ENCODE measurements around the gene CCK.

CCK gene

GRCh38 chr3:42225486-42226363 lies 40.3 kb downstream of the CCK start:
- H3K9me3 ChIP-seq (ENCODE audit: control insufficient read depth in 2 of 2, low read length in 2 of 2): no peaks in the 10 kb centered on the region
- no peaks in the 10 kb centered on the region for H3K4me1 ChIP-seq (ENCODE audit: control insufficient read depth, insufficient read depth, low read length)
- no peak overlapping the region for H3K27ac ChIP-seq (ENCODE audit: low read length)
- peaks cover 12 to 27% of the 10 kb centered on the region in 2 donors for H3K36me3 ChIP-seq (ENCODE audit: control insufficient read depth in 2 of 2, insufficient read depth in 2 of 2, low read length in 2 of 2)
- no peak overlapping the region for H3K9ac ChIP-seq (ENCODE audit: low read length in 2 of 2)
- no peaks in the 10 kb centered on the region for H3K27me3 ChIP-seq (ENCODE audit: control insufficient read depth in 1 of 2, insufficient read depth in 2 of 2, low read length in 2 of 2)
- no peak overlapping the region for H3K4me3 ChIP-seq (ENCODE audit: low read length in 2 of 2)

DNA sequence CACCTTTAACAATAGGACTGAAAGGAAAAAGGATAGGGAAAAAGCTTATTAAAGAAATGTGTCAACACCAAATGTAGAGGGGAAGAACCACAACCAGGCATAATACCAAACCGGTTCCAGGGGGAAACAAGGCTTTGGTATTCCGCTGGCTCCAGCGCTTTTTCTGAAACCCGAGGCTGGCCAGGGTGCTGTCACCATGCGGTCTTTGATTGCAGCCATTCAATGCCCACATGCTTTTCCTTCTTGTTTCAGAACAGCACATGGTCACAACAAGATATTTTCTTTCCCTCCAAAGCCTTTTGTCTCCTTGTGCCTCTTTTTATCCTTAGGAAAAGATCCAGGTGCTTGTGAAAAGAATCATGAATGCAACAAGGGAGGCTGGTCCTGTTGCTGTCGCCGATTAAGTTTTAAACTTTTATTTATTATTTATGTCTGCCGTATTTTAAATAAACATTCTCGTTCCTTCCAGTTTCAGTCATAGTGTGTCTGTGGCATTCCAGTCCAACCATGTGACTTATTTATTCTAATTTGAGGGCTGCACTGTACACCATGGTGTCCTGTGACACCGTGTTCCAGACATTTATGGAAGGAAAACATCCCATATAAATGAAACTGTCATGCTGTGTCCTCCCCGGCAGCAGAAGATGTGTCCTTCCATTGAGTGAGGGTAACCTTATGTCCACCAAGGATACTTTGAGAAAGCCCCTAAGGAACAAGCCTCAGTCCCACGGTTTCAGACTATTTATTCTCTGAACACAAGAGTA lies 41.1 kb downstream of the CCK start:
- H3K36me3 ChIP-seq (ENCODE audit: control insufficient read depth in 2 of 2, insufficient read depth in 2 of 2, low read length in 2 of 2): peaks cover 19 to 34% of the 10 kb centered on the region in 2 donors
- no peak overlapping the region for H3K9ac ChIP-seq (ENCODE audit: low read length in 2 of 2)
- H3K27ac ChIP-seq (ENCODE audit: low read length): no peak overlapping the region
- no peaks in the 10 kb centered on the region for H3K9me3 ChIP-seq (ENCODE audit: control insufficient read depth in 2 of 2, low read length in 2 of 2)
- H3K4me1 ChIP-seq (ENCODE audit: control insufficient read depth, insufficient read depth, low read length): no peaks in the 10 kb centered on the region
- no peaks in the 10 kb centered on the region for H3K27me3 ChIP-seq (ENCODE audit: control insufficient read depth in 1 of 2, insufficient read depth in 2 of 2, low read length in 2 of 2)
- H3K4me3 ChIP-seq (ENCODE audit: low read length in 2 of 2): no peak overlapping the region

DNA sequence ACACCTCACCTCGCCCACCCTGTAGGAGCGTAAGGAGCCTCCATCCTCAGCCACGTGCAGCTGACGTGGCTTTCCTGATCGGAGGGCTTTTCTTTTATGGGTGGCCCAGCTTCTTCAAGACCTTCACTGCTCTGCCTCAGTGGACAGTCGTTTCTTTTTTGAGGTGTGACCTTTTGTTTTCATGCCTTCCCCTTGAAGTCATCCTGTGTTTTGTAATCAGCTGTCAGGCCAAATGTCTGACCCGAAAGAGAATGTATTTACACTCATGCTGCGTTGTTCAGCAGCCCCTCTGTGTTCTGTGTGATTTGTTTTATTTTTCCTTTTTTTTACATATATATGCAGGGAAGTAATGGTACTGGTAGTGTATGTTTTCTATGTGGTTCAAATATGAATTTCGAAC lies 41.8 kb downstream of the CCK start:
- Histone ChIP-seq H3K27me3 (ENCODE audit: control insufficient read depth in 1 of 2, insufficient read depth in 2 of 2, low read length in 2 of 2) (no peaks in the 10 kb centered on the region), H3K4me3 (ENCODE audit: low read length in 2 of 2) (no peak overlapping the region), H3K9me3 (ENCODE audit: control insufficient read depth in 2 of 2, low read length in 2 of 2) (no peaks in the 10 kb centered on the region), H3K27ac (ENCODE audit: low read length) (no peak overlapping the region), H3K36me3 (ENCODE audit: control insufficient read depth in 2 of 2, insufficient read depth in 2 of 2, low read length in 2 of 2) (peaks cover 20 to 34% of the 10 kb centered on the region in 2 donors), H3K4me1 (ENCODE audit: control insufficient read depth, insufficient read depth, low read length) (no peaks in the 10 kb centered on the region), H3K9ac (ENCODE audit: low read length in 2 of 2) (no peak overlapping the region)

DNA sequence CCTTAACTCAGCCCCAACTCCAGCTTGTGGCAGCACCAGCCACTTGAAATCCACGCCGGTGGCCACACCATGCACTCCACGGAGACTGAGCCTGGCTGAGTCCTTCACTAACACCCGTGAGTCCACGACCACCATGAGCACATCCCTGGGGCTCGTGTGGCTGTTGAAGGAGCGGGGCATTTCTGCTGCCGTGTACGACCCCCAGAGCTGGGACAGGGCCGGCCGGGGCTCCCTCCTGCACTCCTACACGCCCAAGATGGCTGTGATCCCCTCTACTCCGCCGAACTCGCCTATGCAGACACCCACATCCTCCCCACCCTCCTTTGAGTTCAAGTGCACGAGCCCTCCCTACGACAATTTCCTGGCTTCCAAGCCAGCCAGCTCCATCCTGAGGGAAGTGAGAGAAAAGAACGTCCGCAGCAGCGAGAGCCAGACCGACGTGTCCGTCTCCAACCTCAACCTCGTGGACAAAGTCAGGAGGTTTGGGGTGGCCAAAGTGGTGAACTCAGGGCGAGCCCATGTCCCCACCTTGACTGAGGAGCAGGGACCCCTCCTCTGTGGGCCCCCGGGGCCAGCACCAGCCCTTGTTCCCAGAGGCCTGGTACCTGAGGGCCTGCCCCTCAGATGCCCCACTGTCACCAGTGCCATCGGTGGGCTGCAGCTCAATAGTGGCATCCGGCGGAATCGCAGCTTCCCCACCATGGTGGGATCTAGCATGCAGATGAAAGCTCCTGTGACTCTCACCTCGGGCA lies 42.9 kb downstream of the CCK start:
- Histone ChIP-seq H3K27me3 (ENCODE audit: control insufficient read depth in 1 of 2, insufficient read depth in 2 of 2, low read length in 2 of 2) (no peaks in the 10 kb centered on the region), H3K4me1 (ENCODE audit: control insufficient read depth, insufficient read depth, low read length) (no peaks in the 10 kb centered on the region), H3K36me3 (ENCODE audit: control insufficient read depth in 2 of 2, insufficient read depth in 2 of 2, low read length in 2 of 2) (peaks cover 27 to 39% of the 10 kb centered on the region in 2 donors), H3K9me3 (ENCODE audit: control insufficient read depth in 2 of 2, low read length in 2 of 2) (no peaks in the 10 kb centered on the region), H3K9ac (ENCODE audit: low read length in 2 of 2) (no peak overlapping the region), H3K27ac (ENCODE audit: low read length) (no peak overlapping the region), H3K4me3 (ENCODE audit: low read length in 2 of 2) (no peak overlapping the region)

DNA sequence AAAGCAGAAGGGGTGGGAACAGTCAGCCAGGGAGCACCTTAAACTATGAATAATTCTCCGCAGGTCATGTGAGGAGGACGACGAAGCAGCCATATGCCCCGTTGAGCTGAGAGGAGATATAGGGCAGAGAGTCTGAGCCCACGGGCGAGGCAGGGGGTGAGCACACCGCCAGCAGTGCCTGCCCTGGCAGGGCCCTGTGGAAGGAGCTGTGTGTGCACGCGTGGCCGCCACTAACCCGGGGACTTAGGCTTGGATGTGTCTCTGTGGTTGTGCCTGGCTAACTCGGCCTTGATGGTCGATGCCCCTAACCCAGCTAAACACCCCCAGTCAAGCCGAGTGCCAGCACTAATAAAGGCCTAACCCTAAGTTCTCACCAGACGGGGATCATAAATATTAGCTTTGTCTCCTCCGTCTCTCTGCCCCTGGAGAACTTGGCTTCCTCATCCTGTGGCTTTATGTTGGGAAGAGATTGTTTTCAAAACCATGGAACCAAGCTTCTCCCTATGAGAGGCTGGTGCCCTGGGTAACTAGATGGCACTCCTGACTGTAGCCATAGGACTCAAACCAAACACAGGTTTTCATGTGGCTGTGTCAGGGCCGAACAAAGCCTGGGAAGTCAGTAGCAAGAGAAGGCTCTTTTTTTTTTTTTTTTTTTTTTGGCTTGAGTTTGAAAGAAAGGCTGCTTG lies 45.4 kb downstream of the CCK start:
- Histone ChIP-seq H3K4me1 (ENCODE audit: control insufficient read depth, insufficient read depth, low read length) (no peaks in the 10 kb centered on the region), H3K9me3 (ENCODE audit: control insufficient read depth in 2 of 2, low read length in 2 of 2) (no peaks in the 10 kb centered on the region), H3K9ac (ENCODE audit: low read length in 2 of 2) (no peak overlapping the region), H3K27me3 (ENCODE audit: control insufficient read depth in 1 of 2, insufficient read depth in 2 of 2, low read length in 2 of 2) (no peaks in the 10 kb centered on the region), H3K36me3 (ENCODE audit: control insufficient read depth in 2 of 2, insufficient read depth in 2 of 2, low read length in 2 of 2) (peaks cover 33 to 46% of the 10 kb centered on the region in 2 donors), H3K4me3 (ENCODE audit: low read length in 2 of 2) (no peak overlapping the region), H3K27ac (ENCODE audit: low read length) (no peak overlapping the region)

DNA sequence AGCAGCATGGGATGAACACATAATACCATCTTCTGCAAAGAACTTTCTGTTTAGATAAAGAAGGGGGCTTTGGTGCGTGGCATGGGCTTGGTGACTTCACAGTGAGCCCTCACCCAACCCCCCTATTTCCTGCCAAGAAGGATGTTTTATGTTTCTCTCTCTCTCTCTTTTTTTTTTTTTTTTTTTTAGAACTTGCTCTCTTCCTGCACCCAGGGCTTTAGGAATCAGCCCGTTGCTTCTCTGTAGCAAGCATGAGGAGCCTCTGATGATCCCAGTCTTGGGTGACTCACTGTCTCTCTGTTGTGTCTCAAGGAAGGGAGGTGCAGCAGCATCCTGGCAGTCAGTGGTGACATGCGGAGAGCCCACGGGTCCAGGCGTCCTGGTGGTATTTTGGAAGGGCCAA lies 49.1 kb downstream of the CCK start:
- Histone ChIP-seq H3K27ac (ENCODE audit: low read length) (no peak overlapping the region), H3K9me3 (ENCODE audit: control insufficient read depth in 2 of 2, low read length in 2 of 2) (no peaks in the 10 kb centered on the region), H3K36me3 (ENCODE audit: control insufficient read depth in 2 of 2, insufficient read depth in 2 of 2, low read length in 2 of 2) (peaks cover 32 to 40% of the 10 kb centered on the region in 2 donors)

DNA sequence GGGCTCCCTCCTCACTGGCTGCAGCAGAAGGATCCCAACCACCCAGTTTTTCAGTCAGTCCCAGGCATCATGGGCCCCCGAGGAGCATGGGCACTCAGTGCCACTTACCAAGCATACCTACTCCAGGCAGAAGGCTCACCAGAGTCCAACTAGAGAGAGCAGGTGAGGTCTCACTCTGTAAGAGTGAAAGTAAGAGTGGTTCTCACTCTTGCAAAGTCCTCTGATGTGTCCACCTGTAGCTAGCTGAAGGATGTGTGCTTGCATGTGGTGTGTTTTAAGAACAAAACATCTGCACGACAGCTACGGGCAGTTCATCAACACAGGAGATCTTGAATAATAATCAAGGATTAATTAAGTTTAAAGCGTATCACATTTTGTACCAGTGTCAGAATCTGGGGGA lies 49.7 kb downstream of the CCK start:
- no peak overlapping the region for H3K27ac ChIP-seq (ENCODE audit: low read length)
- no peaks in the 10 kb centered on the region for H3K4me1 ChIP-seq (ENCODE audit: control insufficient read depth, insufficient read depth, low read length)
- no peak overlapping the region for H3K9ac ChIP-seq (ENCODE audit: low read length in 2 of 2)
- H3K4me3 ChIP-seq (ENCODE audit: low read length in 2 of 2): no peak overlapping the region
- H3K9me3 ChIP-seq (ENCODE audit: control insufficient read depth in 2 of 2, low read length in 2 of 2): no peaks in the 10 kb centered on the region
- peaks cover 32 to 39% of the 10 kb centered on the region in 2 donors for H3K36me3 ChIP-seq (ENCODE audit: control insufficient read depth in 2 of 2, insufficient read depth in 2 of 2, low read length in 2 of 2)
- H3K27me3 ChIP-seq (ENCODE audit: control insufficient read depth in 1 of 2, insufficient read depth in 2 of 2, low read length in 2 of 2): no peaks in the 10 kb centered on the region

More for the DNA sequence above, 49.1 kb downstream of the CCK start:
- H3K27me3 ChIP-seq (ENCODE audit: control insufficient read depth in 1 of 2, insufficient read depth in 2 of 2, low read length in 2 of 2): no peaks in the 10 kb centered on the region
- H3K9ac ChIP-seq (ENCODE audit: low read length in 2 of 2): no peak overlapping the region
- no peaks in the 10 kb centered on the region for H3K4me1 ChIP-seq (ENCODE audit: control insufficient read depth, insufficient read depth, low read length)
- no peak overlapping the region for H3K4me3 ChIP-seq (ENCODE audit: low read length in 2 of 2)

GRCh38 chr3:42214565-42215283 lies 51.3 kb downstream of the CCK start:
- Histone ChIP-seq H3K9ac (ENCODE audit: low read length in 2 of 2) (no peak overlapping the region), H3K4me1 (ENCODE audit: control insufficient read depth, insufficient read depth, low read length) (peaks cover 2% of the 10 kb centered on the region), H3K4me3 (ENCODE audit: low read length in 2 of 2) (no peak overlapping the region), H3K36me3 (ENCODE audit: control insufficient read depth in 2 of 2, insufficient read depth in 2 of 2, low read length in 2 of 2) (peaks cover 29 to 44% of the 10 kb centered on the region in 2 donors), H3K27me3 (ENCODE audit: control insufficient read depth in 1 of 2, insufficient read depth in 2 of 2, low read length in 2 of 2) (no peaks in the 10 kb centered on the region), H3K27ac (ENCODE audit: low read length) (no peak overlapping the region), H3K9me3 (ENCODE audit: control insufficient read depth in 2 of 2, low read length in 2 of 2) (no peaks in the 10 kb centered on the region)

DNA sequence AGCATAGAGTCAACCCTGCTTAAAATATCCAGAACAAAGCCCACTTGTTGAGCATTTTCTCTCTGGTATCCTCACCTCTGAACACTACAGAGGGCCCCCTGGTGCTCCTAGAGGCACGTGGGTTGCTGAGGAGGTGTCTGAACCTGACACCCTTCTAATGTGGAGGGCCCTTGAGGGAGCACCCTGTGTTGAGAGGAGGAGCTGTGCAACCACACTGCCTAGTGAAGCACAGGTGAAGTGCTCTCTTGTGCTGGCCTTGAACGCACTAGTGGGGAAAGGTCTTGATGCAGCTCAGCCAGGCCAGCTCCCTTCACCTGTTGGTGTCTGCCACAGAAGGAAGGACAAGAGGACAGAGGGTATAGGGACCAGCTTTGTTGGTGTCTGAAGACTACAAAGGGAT lies 51.9 kb downstream of the CCK start:
- H3K27ac ChIP-seq (ENCODE audit: low read length): no peak overlapping the region
- no peak overlapping the region for H3K4me3 ChIP-seq (ENCODE audit: low read length in 2 of 2)
- H3K27me3 ChIP-seq (ENCODE audit: control insufficient read depth in 1 of 2, insufficient read depth in 2 of 2, low read length in 2 of 2): no peaks in the 10 kb centered on the region
- peaks cover 34 to 48% of the 10 kb centered on the region in 2 donors for H3K36me3 ChIP-seq (ENCODE audit: control insufficient read depth in 2 of 2, insufficient read depth in 2 of 2, low read length in 2 of 2)
- peaks cover 2% of the 10 kb centered on the region for H3K4me1 ChIP-seq (ENCODE audit: control insufficient read depth, insufficient read depth, low read length)
- no peaks in the 10 kb centered on the region for H3K9me3 ChIP-seq (ENCODE audit: control insufficient read depth in 2 of 2, low read length in 2 of 2)
- no peak overlapping the region for H3K9ac ChIP-seq (ENCODE audit: low read length in 2 of 2)

Measured in stomach smooth muscle (tissue), 2 donors.